ENCODE data around the gene FBXW8. TPM values are rescaled to one million over a fixed set of nuclear protein-coding genes. Genes with fewer than 3 reads are reported as not detected.

FBXW8 gene
- total and polyA plus RNA-seq, 2 donors (not counting 3 experiments of a cell fraction or from before 2014, with no cell fraction given): 15.4 TPM

DNA sequence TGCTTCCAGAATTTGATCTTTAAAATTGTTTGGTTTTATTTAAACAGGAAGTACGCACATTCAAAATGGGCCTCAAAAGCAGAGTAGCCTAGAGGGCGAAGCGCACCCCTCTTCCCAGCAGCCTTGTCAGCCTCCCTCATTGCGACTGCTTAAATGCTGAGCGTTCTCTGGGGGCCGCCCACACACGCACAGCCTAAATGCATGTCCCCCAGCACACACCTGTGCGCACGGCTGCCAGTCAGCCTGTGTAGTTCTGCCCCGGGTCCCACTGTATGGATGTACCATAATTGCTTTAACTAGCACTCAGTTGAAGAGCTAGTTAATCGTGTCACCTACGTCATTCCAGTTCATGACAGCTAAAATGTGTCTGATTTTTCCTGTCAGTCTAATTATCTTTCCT lies 109.1 kb downstream of the FBXW8 start:
- no peak overlapping the region for H3K9ac ChIP-seq (replicated peaks; ENCODE audit: extremely low read depth, insufficient read depth, low read length)
- no peak overlapping the region for H3K4me3 ChIP-seq (replicated peaks in 1 of 3; ENCODE audit: insufficient read depth in 1 of 3, low read depth in 1 of 3, low read length in 3 of 3)
- peaks cover 0 to 11% of the 10 kb centered on the region in 2 experiments for H3K36me3 ChIP-seq (ENCODE audit: control insufficient read depth in 2 of 2, extremely low read depth in 1 of 2, insufficient read depth in 2 of 2, low read length in 2 of 2)
- dilution Hi-C loops (cut with MboI; ENCODE audit: extremely low pct_ligation_motif_present, low sequenced_read_pairs): no loop called here
- BruUV-seq (replicated peaks): no TSS peak
- no peaks in the 10 kb centered on the region for H4K20me1 ChIP-seq (replicated peaks; ENCODE audit: control insufficient read depth, extremely low read depth, insufficient read depth, low read length)
- no peaks in the 10 kb centered on the region for H3K4me1 ChIP-seq (ENCODE audit: control insufficient read depth, extremely low read depth, insufficient read depth, low read length)
- H3K9me1 ChIP-seq (replicated peaks; ENCODE audit: control insufficient read depth, extremely low read depth, insufficient read depth, low read length): no peaks in the 10 kb centered on the region
- CTCF ChIA-PET: no interaction called here
- POLR2A ChIA-PET: no interaction called here
- H3K27ac ChIP-seq (ENCODE audit: insufficient read depth, low read depth, low read length): no peak overlapping the region
- DNase-seq (ENCODE audit: low read depth, low spot score): no peak
- TF ChIP-seq POLR2AphosphoS5 (IDR thresholded peaks at IDR 0.05; ENCODE audit: insufficient read depth, low read depth, low read length): no peak
- TF ChIP-seq GATA2 (IDR thresholded peaks at IDR 0.05; ENCODE audit: insufficient read depth, insufficient read length, low read depth, low read length): no peak
- no peak for TF ChIP-seq EZH2 (IDR thresholded peaks at IDR 0.05; ENCODE audit: borderline replicate concordance, low read depth, low read length, severe bottlenecking)
- TF ChIP-seq JUN (IDR thresholded peaks at IDR 0.05; ENCODE audit: borderline replicate concordance, insufficient read depth, insufficient read length, low read depth): no peak
- TF ChIP-seq POLR2A (IDR thresholded peaks at IDR 0.05; ENCODE audit: low read depth, low read length): no peak
- TF ChIP-seq, protein P1, sequence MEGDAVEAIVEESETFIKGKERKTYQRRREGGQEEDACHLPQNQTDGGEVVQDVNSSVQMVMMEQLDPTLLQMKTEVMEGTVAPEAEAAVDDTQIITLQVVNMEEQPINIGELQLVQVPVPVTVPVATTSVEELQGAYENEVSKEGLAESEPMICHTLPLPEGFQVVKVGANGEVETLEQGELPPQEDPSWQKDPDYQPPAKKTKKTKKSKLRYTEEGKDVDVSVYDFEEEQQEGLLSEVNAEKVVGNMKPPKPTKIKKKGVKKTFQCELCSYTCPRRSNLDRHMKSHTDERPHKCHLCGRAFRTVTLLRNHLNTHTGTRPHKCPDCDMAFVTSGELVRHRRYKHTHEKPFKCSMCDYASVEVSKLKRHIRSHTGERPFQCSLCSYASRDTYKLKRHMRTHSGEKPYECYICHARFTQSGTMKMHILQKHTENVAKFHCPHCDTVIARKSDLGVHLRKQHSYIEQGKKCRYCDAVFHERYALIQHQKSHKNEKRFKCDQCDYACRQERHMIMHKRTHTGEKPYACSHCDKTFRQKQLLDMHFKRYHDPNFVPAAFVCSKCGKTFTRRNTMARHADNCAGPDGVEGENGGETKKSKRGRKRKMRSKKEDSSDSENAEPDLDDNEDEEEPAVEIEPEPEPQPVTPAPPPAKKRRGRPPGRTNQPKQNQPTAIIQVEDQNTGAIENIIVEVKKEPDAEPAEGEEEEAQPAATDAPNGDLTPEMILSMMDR (IDR thresholded peaks at IDR 0.05; ENCODE audit: extremely low read depth in 1 of 2, insufficient read depth in 1 of 2, low read depth in 1 of 2, low read length in 2 of 2): no peak
- no peak for TF ChIP-seq MYC (IDR thresholded peaks at IDR 0.05; ENCODE audit: low read depth, low read length)
- TF ChIP-seq, protein P2, sequence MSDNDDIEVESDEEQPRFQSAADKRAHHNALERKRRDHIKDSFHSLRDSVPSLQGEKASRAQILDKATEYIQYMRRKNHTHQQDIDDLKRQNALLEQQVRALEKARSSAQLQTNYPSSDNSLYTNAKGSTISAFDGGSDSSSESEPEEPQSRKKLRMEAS (IDR thresholded peaks at IDR 0.05; ENCODE audit: insufficient read depth, insufficient read length): no peak
- TF ChIP-seq FOS (IDR thresholded peaks at IDR 0.05; ENCODE audit: borderline replicate concordance, insufficient read depth, low read length): no peak
- no peak for FAIRE-seq
- peaks cover 2% of the 10 kb centered on the region for H3K79me2 ChIP-seq (ENCODE audit: control insufficient read depth, insufficient read depth, low read length)
- no peaks in the 10 kb centered on the region for H3K9me3 ChIP-seq (replicated peaks; ENCODE audit: control insufficient read depth, insufficient read depth, low read length)
- no peak overlapping the region for H3K4me2 ChIP-seq (ENCODE audit: insufficient read depth, low read length)
- no peak overlapping the region for H2AFZ ChIP-seq (ENCODE audit: low read depth, low read length)
- intact Hi-C loops (cut with micrococcal nuclease): loop anchor here (10.0 kb wide), 1 partner anchor 285 kb away; the partner anchor contains the start of genes RNFT2 and SPRING1
- H3K27me3 ChIP-seq (ENCODE audit: control insufficient read depth in 2 of 2, insufficient read depth in 2 of 2, low read length in 2 of 2): no peaks in the 10 kb centered on the region

Measured in endothelial cell of umbilical vein (primary cell).